B cell (primary cell): Measurements from ENCODE around the gene NOL11. TPM values are rescaled to one million over a fixed set of nuclear protein-coding genes. Genes with fewer than 3 reads are reported as not detected.

Experiments used
- ATAC-seq: fragments of 200-7000 bp; cut with Tn5 transposase; one replicate; pipeline ENCODE4 v1.10.0; 2021; ENCODE audit warnings: low read depth, mild to moderate bottlenecking, moderate number of reproducible peaks, moderate library complexity
- CTCF ChIA-PET: fragments of 350-600 bp; sonication (Branson Sonifier 250); formaldehyde crosslinking; loops from one replicate; lab custom pipeline; 2021; ENCODE audit warnings: antibody characterized with exemption, inconsistent platforms; lab: Charles Lee
- POLR2A ChIA-PET: fragments of 350-600 bp; sonication (Branson Sonifier 250); formaldehyde crosslinking; loops from one replicate; lab custom pipeline; 2021; ENCODE audit warnings: antibody characterized with exemption; lab: Charles Lee
- DNase-seq: peaks from one replicate; pipeline ENCODE4 v3.0.0; 2013
- H2AFZ ChIP-seq: 2 replicates; pipeline ENCODE4 v1.6.1; 2012; ENCODE audit warnings: mild to moderate bottlenecking, low read depth, low read length; ENCODE audit not compliant: insufficient read depth, poor library complexity, severe bottlenecking
- H3K27ac ChIP-seq, 2 donors: 1 replicate in 1 of 2; 2 replicates in 1 of 2; pipeline ENCODE4 v1.5.1; 2012 to 2013; ENCODE audit warnings: low read length in 2 of 2, mild to moderate bottlenecking in 2 of 2, moderate library complexity in 1 of 2
- H3K27me3 ChIP-seq, 4 experiments: fragments of 200-600 bp in 1 of 4; sonication (generic) in 1 of 4; replicated peaks in 1 of 4; 1 replicate in 2 of 4; 2 replicates in 2 of 4; pipeline versions ENCODE4 v1.6.1 to v1.7.0; 2013 to 2016; ENCODE audit warnings: low read length in 3 of 4, mild to moderate bottlenecking in 2 of 4, mixed read lengths in 1 of 4, moderate library complexity in 1 of 4; ENCODE audit not compliant: insufficient read depth in 4 of 4, control insufficient read depth in 3 of 4; ENCODE audit errors: control extremely low read depth in 1 of 4
- H3K36me3 ChIP-seq, 2 experiments: replicated peaks in 1 of 2; 1 replicate in 1 of 2; 2 replicates in 1 of 2; pipeline versions ENCODE4 v1.6.1 to v1.7.1; 2013; ENCODE audit warnings: low read length in 1 of 2; ENCODE audit not compliant: insufficient read depth in 2 of 2, control insufficient read depth in 1 of 2; ENCODE audit errors: control extremely low read depth in 1 of 2, extremely low read depth in 1 of 2
- H3K4me1 ChIP-seq, 2 donors: fragments of 200-600 bp in 1 of 2; sonication (generic) in 1 of 2; 1 replicate in 1 of 2; 2 replicates in 1 of 2; pipeline versions ENCODE4 v1.5.1 to v1.6.1; 2013 to 2017; ENCODE audit warnings: low read length in 2 of 2; ENCODE audit not compliant: control insufficient read depth in 2 of 2, insufficient read depth in 2 of 2
- H3K4me2 ChIP-seq: replicated peaks from 2 replicates; pipeline ENCODE3; 2012; ENCODE audit warnings: mild to moderate bottlenecking, low read depth, low read length; ENCODE audit not compliant: poor library complexity, severe bottlenecking
- H3K4me3 ChIP-seq, 5 experiments: fragments of 200-600 bp in 1 of 5; sonication (generic) in 1 of 5; 1 replicate in 3 of 5; 2 replicates in 2 of 5; pipeline versions ENCODE4 v1.5.1 to v1.7.0; 2011 to 2016; ENCODE audit warnings: low read length in 4 of 5, mild to moderate bottlenecking in 4 of 5, low read depth in 2 of 5, control low read depth in 1 of 5, moderate library complexity in 1 of 5; ENCODE audit not compliant: insufficient read depth in 1 of 5; ENCODE audit errors: control extremely low read depth in 1 of 5, extremely low read depth in 1 of 5
- H3K79me2 ChIP-seq: fragments of 200-600 bp; sonication (generic); one replicate; pipeline ENCODE4 v1.6.0; 2016; ENCODE audit warnings: low read length; ENCODE audit not compliant: control insufficient read depth, insufficient read depth
- H3K9ac ChIP-seq: fragments of 200-600 bp; sonication (generic); 2 replicates; pipeline ENCODE4 v1.6.1; 2017; ENCODE audit warnings: mild to moderate bottlenecking, low read length, moderate library complexity
- H3K9me3 ChIP-seq, 3 donors: one replicate each; pipeline versions ENCODE4 v1.6.1 to v1.7.1; 2013; ENCODE audit warnings: low read length in 2 of 3; ENCODE audit not compliant: control insufficient read depth in 2 of 3, insufficient read depth in 1 of 3; ENCODE audit errors: control extremely low read depth in 1 of 3
- H4K20me1 ChIP-seq: 2 replicates; pipeline ENCODE4 v1.6.0; 2012; ENCODE audit warnings: mild to moderate bottlenecking, low read length; ENCODE audit not compliant: insufficient read depth, control insufficient read depth, poor library complexity, severe bottlenecking
- H3K27ac Mint-ChIP-seq: one replicate; pipeline ENCODE4 v1.8.0; 2021; ENCODE audit warnings: mixed read lengths
- H3K27me3 Mint-ChIP-seq: one replicate; pipeline ENCODE4 v1.8.0; 2021; ENCODE audit warnings: mixed read lengths
- H3K4me1 Mint-ChIP-seq: one replicate; pipeline ENCODE4 v1.8.0; 2021; ENCODE audit warnings: mixed read lengths
- H3K4me3 Mint-ChIP-seq: one replicate; pipeline ENCODE4 v1.8.0; 2021; ENCODE audit warnings: mixed read lengths
- H3K9me3 Mint-ChIP-seq: one replicate; pipeline ENCODE4 v1.8.0; 2022; ENCODE audit warnings: mixed read lengths; ENCODE audit not compliant: insufficient read depth
- EZH2 ChIP-seq: IDR thresholded peaks from 2 replicates; pipeline ENCODE4 v1.6.1; 2012; ENCODE audit warnings: borderline replicate concordance, low read depth, mild to moderate bottlenecking, moderate library complexity, low read length; ENCODE audit not compliant: insufficient read depth, poor library complexity, severe bottlenecking
- WGBS: methylation state at CpG from one replicate; pipeline ENCODE4 v1.1.5; 2013; ENCODE audit warnings: missing lambda C conversion rate; ENCODE audit not compliant: insufficient coverage; 5-methylcytosine and 5-hydroxymethylcytosine counted together
- intact Hi-C: fragments of 100-400 bp; cut with micrococcal nuclease; formaldehyde crosslinking; loops from one replicate; pipeline ENCODE4 v1.10.0; 2022
- polyA plus RNA-seq: library from polyadenylated mRNA; depleted of rRNA; stranded (reverse); fragments of >200 nt; gene quantifications from 2 replicates; pipeline ENCODE4 v1.2.3, GENCODE V29; 2012
- total RNA-seq, 2 donors: library from RNA; stranded (reverse); fragments of 120-200 nt in 1 of 2; gene quantifications; 1 replicate in 1 of 2; 2 replicates in 1 of 2; pipeline versions ENCODE4 v1.2.3 to v1.2.4, GENCODE V29; 2013 to 2022
- TF ChIP-seq, protein P1 (sequence below): fragments of 200-600 bp; IDR thresholded peaks from one replicate; pipeline ENCODE4 v1.8.0; 2022; ENCODE audit warnings: antibody characterized with exemption, mild to moderate bottlenecking

The NOL11 gene
- total and polyA plus RNA-seq, 2 donors (not counting 1 experiment from before 2014, with no cell fraction given) = 20.3 to 59.1 TPM

DNA sequence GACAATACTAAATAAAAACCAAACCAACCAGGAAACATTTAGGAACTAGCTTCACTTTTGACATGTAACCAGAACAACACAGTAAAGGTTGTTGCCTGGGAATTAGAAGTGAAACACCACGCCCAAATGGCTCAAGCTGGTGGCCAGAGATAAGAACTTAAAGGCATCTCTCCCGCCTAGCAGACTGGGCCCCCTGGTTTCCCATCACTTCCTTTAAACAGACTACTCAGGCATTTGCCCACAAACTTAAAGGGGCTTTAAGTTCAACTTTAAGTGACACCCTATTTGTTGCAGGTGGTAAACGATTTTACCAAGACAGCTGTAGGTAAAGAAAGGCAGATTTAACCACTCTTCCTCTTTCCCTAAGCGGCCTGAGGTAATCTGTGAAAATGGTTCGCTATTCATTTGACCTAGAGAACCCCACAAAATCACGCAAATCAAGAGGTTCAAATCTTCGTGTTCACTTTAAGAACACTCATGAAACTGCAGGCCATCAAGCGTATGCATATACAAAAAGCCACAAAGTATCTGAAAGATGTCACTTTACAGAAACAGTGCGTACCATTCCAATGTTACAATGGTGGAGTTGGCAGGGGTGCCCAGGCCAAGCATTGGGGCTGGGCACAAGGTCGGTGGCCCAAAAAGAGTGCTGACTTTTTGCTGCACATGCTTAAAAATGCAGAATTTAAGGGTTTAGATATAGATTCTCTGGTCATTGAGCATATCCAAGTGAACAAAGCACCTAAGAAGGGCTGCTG is 66.8 kb downstream of the NOL11 start:
- no peaks in the 10 kb centered on the region for H3K79me2 ChIP-seq
- TF ChIP-seq, protein P1, sequence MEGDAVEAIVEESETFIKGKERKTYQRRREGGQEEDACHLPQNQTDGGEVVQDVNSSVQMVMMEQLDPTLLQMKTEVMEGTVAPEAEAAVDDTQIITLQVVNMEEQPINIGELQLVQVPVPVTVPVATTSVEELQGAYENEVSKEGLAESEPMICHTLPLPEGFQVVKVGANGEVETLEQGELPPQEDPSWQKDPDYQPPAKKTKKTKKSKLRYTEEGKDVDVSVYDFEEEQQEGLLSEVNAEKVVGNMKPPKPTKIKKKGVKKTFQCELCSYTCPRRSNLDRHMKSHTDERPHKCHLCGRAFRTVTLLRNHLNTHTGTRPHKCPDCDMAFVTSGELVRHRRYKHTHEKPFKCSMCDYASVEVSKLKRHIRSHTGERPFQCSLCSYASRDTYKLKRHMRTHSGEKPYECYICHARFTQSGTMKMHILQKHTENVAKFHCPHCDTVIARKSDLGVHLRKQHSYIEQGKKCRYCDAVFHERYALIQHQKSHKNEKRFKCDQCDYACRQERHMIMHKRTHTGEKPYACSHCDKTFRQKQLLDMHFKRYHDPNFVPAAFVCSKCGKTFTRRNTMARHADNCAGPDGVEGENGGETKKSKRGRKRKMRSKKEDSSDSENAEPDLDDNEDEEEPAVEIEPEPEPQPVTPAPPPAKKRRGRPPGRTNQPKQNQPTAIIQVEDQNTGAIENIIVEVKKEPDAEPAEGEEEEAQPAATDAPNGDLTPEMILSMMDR = no peak
- no peak for TF ChIP-seq EZH2
- no peak overlapping the region for H3K27ac Mint-ChIP-seq
- ChIA-PET CTCF (interaction anchor here (0.6 kb wide), 1 partner anchor 73 kb away, joined by 5 read pairs; no protein-coding TSS in a partner anchor), POLR2A (no interaction called here)
- no peaks in the 10 kb centered on the region for H3K36me3 ChIP-seq
- H3K4me1 ChIP-seq = peaks cover 0 to 6% of the 10 kb centered on the region in 2 donors
- DNase-seq (no peak), ATAC-seq (no peak)
- H3K9ac ChIP-seq = no peak overlapping the region
- no peaks in the 10 kb centered on the region for H4K20me1 ChIP-seq
- peaks cover 4% of the 10 kb centered on the region for H3K27me3 Mint-ChIP-seq
- H3K4me1 Mint-ChIP-seq = peaks cover 4% of the 10 kb centered on the region
- 19% methylated on average over 5 of the region's 10 CpGs for WGBS
- H3K4me3 ChIP-seq = no peak overlapping the region
- H3K4me2 ChIP-seq = no peak overlapping the region
- peak overlapping the region; percentile 38 for H2AFZ ChIP-seq
- H3K4me3 Mint-ChIP-seq = no peak overlapping the region
- H3K27ac ChIP-seq = no peak overlapping the region
- H3K27me3 ChIP-seq = no peaks in the 10 kb centered on the region
- intact Hi-C loops = no loop called here
- H3K9me3 Mint-ChIP-seq = no peaks in the 10 kb centered on the region
- peaks cover 0 to 4% (median 0%) of the 10 kb centered on the region in 3 donors for H3K9me3 ChIP-seq

DNA sequence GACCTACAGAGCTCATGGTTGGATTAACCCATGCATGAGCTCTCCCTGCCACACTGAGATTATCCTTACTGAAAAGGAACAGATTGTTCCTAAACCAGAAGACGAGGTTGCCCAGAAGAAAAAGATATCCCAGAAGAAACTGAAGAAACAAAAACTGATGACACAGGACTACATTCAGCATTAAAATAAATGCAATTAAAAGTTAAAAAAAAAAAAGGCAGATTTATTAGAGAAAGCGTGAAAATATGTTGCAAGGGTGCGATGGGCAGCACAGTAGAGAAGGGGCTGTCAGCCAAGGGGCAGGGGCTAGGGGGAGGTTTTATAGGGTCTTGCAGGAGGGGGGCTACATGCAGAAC is 67.4 kb downstream of the NOL11 start:
- no peak overlapping the region for H3K9ac ChIP-seq
- intact Hi-C loops = no loop called here

More for the DNA sequence above, 67.4 kb downstream of the NOL11 start:
- H3K9me3 ChIP-seq = peaks cover 0 to 4% (median 0%) of the 10 kb centered on the region in 3 donors
- ChIA-PET POLR2A (no interaction called here), CTCF (no interaction called here)
- H3K4me1 ChIP-seq = peaks cover 0 to 6% of the 10 kb centered on the region in 2 donors
- no peak overlapping the region for H3K4me3 ChIP-seq
- H3K9me3 Mint-ChIP-seq = no peaks in the 10 kb centered on the region
- H3K27me3 Mint-ChIP-seq = peaks cover 4% of the 10 kb centered on the region
- no peaks in the 10 kb centered on the region for H3K79me2 ChIP-seq
- peaks cover 4% of the 10 kb centered on the region for H3K4me1 Mint-ChIP-seq
- H3K27ac ChIP-seq = no peak overlapping the region
- H3K4me3 Mint-ChIP-seq = no peak overlapping the region
- no peaks in the 10 kb centered on the region for H3K36me3 ChIP-seq
- no peak overlapping the region for H2AFZ ChIP-seq
- 100% methylated on average over 2 of the region's 3 CpGs for WGBS
- TF ChIP-seq EZH2 = no peak
- TF ChIP-seq, protein P1 = no peak
- H3K27me3 ChIP-seq = no peaks in the 10 kb centered on the region
- H3K27ac Mint-ChIP-seq = no peak overlapping the region
- ATAC-seq (no peak), DNase-seq (no peak)
- no peak overlapping the region for H3K4me2 ChIP-seq
- H4K20me1 ChIP-seq = no peaks in the 10 kb centered on the region
